NB4 (cell line): ENCODE data around the gene AUTS2.

Experiments used
- CTCF ChIP-seq: IDR thresholded peaks from one replicate; pipeline ENCODE4 v1.5.1; 2012; ENCODE audit warnings: low read depth, low read length
- MYC ChIP-seq: IDR thresholded peaks from 2 replicates; pipeline ENCODE4 v1.6.1; 2011; ENCODE audit warnings: low read depth, low read length
- POLR2A ChIP-seq: IDR thresholded peaks from 2 replicates; pipeline ENCODE4 v1.6.1; 2011; ENCODE audit warnings: mild to moderate bottlenecking; ENCODE audit not compliant: insufficient read length; ENCODE audit errors: extremely low read depth
- TF ChIP-seq, protein P1 (sequence below): IDR thresholded peaks from 2 replicates; pipeline ENCODE4 v1.6.1; 2011; ENCODE audit warnings: low read depth, low read length

DNA sequence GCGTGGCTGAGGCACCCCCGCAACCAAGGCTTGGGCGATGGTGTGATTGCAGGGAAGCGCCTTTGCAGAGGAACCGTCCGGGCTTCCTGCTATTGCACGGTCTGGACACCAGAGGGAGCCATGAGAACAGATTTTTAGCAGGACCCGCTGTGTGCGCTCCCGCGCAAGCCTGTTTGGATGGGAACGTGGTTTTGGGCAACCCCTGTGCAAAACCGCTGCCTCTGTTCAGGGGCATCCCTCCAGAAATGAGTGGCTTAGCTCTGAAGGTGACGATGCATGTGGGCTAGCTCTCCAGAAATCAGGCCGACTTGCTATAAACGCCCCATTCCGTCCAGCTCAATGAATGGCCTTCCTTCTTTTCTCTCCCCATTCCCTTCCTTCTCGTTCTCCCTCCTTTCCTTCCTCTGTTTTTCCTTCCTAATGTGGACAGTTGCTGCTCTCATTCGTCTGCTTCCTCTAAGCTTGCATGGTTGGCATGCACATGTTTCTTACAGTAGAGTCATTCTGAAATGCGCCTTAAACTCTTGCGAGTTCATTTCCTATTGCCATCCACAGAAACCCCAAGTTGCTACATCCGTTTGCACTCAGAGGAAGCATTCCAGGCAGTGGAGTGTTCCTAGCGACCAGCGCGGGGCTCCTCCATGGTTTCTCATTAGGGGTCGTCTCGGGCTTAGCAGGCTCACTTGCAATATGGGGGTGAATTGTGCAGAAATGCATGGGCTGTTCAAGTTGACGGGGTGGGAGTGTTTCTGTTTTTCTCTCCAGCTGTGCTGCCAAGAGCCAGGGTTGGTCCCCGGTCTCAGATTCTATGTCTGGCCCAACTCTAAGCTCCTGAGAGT lies 1231.2 kb downstream of the AUTS2 start:
- peak; percentile 91 for TF ChIP-seq CTCF
- TF ChIP-seq, protein P1, sequence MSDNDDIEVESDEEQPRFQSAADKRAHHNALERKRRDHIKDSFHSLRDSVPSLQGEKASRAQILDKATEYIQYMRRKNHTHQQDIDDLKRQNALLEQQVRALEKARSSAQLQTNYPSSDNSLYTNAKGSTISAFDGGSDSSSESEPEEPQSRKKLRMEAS = no peak
- no peak for TF ChIP-seq POLR2A
- no peak for TF ChIP-seq MYC
